Loucy (cell line): ENCODE results near the gene UNC5A.

Experiments
- EZH2phosphoT487 ChIP-seq: fragments of 200-600 bp; IDR thresholded peaks from 2 replicates; pipeline ENCODE4 v1.6.1; 2018; ENCODE audit warnings: antibody characterized with exemption, mild to moderate bottlenecking, moderate library complexity, borderline replicate concordance
- TF ChIP-seq, protein P1 (sequence below): fragments of 200-600 bp; sonication (generic); conservative IDR thresholded peaks from 2 replicates; pipeline ENCODE4 v1.5.1; 2014; ENCODE audit warnings: mild to moderate bottlenecking, antibody characterized with exemption, low read length

DNA sequence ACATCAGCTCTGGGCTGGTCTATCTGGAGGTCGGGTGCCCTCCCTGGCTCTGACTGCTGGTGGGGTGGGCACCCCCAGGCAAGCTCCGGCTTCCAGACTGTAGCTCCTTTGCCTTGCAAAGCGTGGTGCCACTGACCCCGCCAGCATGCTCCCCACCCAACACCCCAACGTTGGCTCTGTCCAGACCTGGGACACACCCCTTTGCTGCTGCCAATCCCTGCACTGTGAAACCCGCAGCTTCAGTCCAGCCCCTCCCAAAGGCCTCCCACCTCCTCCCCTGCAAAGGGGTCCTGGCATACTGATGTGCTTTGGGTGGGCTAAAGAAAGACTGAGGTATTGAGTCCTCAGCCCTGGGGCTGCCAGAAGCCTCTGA, 3.9 kb downstream of the UNC5A start:
- TF ChIP-seq, protein P1, sequence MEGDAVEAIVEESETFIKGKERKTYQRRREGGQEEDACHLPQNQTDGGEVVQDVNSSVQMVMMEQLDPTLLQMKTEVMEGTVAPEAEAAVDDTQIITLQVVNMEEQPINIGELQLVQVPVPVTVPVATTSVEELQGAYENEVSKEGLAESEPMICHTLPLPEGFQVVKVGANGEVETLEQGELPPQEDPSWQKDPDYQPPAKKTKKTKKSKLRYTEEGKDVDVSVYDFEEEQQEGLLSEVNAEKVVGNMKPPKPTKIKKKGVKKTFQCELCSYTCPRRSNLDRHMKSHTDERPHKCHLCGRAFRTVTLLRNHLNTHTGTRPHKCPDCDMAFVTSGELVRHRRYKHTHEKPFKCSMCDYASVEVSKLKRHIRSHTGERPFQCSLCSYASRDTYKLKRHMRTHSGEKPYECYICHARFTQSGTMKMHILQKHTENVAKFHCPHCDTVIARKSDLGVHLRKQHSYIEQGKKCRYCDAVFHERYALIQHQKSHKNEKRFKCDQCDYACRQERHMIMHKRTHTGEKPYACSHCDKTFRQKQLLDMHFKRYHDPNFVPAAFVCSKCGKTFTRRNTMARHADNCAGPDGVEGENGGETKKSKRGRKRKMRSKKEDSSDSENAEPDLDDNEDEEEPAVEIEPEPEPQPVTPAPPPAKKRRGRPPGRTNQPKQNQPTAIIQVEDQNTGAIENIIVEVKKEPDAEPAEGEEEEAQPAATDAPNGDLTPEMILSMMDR, result no peak
- no peak for TF ChIP-seq EZH2phosphoT487
